ENCODE data around the gene EFCAB8.
"Not testable (repeated sequence)": the region's sequence is repeated elsewhere in the genome, so short reads cannot be mapped to it uniquely, and the experiment has no call there.

EFCAB8 gene

DNA sequence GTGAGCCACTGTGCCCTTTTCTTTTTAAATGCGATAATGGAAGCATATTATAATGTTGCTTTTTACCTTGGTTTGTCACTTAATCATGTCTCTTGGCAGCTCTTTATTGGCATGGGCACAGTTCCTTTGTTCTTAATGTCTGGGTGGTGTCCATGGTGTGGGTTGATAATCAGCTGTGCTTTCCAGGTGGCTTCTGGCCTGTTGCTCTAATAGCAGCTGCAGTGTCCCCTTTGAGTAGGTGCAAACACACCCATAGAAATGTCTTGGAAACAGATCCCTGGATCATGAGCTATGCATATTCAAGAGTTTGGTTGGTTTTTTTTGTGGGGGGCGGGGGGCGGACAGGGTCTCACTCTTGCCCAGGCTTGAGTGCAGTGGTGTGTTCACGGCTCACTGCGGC, 29.9 kb downstream of the EFCAB8 start:
- no peak for DNase-seq

DNA sequence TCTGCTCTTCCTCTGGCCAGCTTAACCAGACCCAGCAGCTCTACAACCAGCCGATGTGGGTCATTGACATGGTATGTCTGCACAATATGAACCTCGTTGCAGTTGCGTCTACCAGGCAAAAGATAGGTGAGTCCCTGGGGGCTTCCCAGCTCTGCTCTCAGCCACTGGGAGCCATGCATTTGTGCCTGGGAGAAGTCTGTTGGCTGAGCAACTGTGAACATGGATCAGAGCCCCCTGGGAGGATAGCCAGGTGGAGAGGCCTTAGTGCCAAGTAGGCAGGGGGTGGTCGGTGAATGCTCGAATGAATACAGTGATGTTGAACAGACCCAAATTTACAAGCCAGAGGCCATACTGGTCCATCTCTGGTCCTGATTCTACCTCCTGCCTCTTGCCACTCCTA, 30.6 kb downstream of the EFCAB8 start:
- DNase-seq = no peak

DNA sequence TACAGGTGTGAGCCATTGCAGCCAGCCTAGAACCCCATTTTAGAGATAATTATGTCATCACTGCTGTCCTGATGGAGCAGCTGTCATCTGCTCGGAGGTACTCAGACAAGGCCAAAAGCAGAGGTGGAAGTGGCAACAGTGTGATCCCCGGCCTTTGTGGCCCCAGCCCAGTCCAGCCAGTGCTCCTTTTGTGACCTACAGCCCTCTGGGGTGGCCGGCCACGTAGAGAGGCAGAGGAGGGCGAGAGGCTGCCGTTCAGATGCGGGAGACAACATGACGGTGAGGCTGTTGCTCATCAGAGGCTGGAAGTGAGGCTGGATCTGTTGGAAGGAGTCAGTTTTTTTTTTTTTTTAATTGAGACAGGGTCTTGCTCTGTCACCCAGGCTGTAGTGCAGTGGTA, 32.8 kb downstream of the EFCAB8 start:
- DNase-seq = no peak

DNA sequence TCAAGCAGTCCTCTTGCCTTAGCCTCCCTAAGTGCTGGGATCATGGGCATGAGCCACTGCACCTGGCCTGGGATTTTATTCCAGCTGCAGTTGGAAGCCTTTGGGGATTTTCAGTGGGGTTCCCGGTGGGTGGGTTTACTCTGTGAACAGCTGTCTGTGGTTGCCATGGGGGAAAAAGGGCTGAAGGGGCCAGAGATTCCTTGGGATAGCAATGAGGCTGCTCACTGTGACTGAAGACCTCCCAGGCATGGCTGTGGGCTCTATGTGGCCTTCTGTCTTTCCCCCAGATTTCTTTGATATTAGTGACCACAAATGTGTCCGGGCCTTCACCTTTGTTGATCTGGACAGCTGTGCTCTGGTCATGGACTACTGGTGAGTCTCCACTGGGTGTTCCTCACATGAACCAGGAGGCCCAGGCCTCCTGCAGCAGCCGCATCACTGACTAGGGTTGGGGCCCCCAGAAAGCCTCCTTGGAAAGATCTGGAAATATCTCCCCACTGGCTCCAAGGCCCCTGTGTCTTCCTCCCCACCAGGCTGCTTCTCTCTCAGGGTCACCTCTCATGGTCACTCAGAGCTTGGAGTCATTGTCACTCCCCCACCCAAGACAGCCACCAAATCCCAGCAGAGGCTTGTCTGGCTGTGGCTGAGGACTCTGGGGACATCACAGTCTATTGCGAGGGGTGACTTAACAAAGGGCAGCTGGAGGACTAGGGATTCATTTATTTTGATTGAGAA, 33.4 kb downstream of the EFCAB8 start:
- DNase-seq = no peak

DNA sequence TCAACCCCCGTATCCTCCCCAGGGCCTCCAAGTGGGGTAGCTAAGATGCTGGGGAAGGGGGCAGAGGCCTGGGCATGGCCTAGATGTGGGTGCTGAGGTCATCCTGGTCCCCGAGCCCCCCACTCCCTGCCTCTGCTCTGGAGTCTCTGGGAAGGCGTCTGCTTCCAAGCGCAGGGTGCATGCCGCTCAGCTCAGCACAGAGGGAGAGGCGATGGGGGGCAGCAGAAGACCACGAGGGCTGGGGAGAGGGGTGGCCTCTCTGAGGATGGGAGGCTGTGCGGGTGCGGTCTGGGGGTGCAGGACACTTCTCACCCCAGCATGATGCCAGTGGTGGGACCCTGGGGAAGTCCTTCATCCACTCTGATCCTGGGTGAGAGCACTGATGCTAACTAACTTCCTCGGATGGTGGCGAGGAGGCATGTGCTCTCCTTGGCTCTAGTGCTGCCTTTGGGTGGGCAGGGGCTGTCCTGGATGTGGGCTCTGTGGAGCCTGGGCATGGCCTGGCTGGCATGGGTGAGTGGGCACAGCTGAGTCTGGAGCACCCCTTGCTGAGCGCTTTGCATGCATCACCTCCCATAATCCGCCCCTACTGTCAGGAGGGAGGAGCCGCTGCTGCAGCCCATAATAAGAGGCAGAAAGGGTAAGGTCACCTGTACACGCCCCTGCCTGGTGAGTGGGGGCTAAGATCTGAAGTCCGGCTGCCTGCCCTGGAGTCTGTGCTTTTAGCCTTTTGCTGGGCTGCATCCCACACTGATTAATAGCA, 34.7 kb downstream of the EFCAB8 start:
- no peak for DNase-seq

DNA sequence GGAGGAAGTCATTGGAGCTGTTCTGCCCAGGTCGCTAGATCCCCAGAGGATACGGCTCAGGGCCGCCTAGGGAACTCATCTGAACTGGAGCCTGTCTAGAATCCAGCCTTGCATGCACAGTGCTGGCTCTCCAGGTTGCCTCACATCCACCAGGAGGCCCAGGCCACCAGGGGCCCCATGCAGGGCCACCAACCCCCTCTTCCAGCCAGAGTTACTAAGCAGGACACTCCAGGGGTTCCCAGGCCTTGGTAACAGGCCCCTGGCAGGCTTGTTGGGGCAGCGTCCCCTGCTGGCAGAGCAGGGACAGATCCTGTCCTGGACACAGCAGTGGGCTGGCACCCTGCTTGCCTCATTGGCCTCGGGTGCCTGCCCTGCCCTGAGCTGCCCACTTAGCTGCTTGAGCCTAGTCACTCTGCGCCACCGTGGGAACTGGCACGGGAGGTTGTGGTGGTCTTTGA, 35.3 kb downstream of the EFCAB8 start:
- peak; percentile 46 for DNase-seq

DNA sequence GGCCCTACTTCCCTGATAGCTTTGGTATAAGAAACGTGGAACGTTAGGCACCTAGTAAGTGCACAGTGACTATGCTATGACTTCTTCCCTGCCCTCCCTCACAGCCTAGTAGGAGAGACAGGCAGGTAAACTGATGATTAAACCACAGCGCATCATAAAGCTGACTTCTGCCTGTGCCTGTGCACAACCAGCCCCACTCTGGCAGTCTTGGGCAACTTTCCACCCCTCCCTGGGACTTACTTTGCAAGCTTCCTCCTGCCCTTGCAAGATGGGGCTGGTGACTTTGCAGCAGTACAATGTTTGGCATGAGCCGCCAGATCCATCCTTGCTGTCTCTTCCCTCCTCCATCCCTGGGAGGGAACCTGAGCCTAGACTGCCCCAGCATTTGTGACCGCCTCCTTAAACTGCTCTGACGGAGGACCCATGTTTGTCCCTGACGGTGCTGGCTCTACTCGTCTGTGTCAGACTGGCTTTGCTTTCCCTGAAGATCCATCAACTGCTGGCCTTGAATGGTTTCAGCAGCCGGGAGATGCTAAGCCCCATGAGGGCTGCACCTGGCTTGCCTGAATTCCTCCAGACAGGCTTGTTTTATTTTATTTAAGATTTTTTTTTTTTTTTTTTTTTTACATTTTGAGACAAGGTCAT, 36.1 kb downstream of the EFCAB8 start:
- DNase-seq = no peak

DNA sequence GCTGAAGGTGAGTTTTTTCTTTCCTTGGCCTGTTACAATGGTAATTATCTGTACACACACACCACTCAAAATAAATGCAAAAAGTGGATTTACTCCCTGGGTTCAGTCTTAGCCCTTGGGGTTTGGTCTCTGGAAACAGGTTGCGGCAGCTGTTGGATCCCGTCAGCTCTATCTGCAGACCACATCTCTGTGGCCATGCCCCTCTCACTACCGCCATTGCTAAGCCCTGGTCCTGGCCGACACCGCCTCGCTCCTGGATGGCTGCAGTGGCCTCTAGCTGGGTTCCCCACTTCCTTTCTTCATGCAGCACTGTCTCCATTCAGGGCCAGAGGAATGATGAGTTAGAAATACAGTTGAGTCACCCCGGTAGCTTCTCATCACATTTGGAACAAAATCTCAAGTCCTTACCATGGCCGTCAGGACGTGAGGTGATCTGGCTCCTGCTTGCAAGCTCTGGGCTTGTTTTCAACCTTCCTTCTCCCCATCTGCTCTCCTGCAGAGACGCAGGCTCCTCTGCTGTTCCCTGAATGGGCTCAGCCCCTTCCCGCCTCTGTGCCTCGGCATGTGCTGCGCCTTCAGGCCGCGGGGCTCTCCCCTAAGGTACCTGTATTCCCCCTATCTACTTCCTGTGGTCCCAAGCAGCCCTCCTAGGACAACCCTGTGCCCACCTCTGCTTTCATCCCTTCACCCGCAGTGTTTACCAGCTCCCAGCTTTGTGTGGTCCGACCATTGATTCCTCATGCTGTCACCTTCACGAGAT, 38.0 kb downstream of the EFCAB8 start:
- peak; percentile 29 for DNase-seq

DNA sequence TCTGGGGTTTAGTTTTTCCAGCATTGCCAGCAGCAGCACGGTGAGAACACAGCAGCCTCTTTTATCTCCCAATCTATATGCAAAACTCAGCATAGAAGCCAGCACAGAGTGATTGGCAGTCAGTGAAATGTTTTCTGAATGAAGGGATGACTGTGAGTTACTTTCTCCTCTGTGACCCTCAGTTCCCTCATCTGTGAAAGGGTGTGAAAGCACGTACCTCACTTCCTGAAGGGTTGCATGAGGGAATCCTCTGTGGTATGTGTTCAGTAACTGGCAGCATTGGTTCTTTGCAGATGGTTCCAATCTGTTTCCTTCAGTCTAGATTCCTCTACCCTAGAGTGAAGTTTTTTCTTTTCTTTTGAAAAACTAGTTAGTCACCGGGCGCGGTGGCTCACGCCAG, 40.0 kb downstream of the EFCAB8 start:
- no peak for DNase-seq

DNA sequence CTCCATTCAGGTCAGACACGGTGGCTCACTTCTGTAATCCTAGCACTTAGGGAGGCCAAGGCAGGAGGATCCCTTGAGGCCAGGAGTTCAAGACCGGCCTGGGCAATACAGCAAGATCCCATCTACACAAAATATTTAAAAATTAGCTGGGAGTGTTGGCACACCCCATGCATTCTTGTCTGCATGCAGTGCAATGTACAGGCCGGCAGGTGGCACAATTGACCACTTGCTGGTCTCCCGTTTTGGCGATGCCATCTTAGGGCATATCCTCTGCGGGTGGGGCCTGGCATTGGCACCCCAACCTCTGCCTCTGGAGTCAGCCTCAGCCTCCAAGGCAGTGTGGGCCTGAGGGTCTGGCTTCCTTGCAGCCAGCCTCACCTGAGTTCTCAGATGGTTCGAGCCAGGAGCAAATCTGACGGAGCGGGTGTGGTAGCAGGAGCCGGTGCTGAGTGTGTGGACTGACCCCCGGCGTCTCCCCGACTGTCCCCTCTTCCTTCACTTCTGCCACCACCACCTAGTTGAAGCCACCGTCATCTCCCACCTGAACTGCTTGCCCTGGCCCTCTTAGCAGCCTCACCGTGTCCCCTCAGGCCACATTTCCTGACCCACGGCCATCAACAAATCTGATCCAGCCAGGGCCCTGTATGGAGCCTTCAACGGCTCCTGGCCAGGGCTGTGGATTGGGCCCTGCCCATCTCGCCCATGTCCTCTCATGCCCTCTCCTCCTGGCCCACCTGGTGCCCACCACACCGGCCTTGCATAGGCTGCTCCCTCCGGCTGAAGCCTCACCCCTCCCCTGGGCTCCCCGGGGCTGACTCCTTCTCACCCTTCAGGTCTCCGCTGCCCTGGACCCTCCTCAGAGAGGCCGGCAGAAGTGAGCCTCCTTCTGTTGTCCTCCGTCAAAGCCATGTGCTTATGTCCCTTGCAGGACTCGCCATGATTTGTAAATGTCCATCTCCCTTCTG, 44.0 kb downstream of the EFCAB8 start:
- peak; percentile 78 for DNase-seq

DNA sequence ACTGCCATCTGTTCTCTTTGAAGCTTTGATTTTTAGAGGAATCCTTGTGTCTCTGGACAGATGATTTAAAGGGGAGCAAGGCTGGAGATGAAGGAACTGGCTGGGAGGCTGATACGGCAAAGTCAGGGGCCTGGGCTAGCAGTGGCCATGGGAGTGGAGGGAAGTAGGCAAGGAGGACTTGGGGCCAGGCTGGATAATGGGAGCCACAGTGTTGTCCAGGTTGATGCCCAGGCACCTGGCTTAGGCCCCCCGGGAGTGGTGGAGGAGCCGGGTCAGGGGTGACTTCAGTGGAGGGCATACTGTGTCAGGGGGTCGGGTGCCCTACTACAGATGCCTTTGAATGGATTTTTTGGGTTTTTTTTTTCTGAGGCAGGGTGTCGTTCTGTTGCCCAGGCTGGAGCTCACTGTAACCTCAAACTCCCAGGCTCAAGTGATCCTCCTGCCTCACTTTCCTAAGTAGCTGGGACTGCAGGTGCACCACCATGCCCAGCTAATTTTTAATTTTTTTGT, 45.0 kb downstream of the EFCAB8 start:
- DNase-seq = no peak

DNA sequence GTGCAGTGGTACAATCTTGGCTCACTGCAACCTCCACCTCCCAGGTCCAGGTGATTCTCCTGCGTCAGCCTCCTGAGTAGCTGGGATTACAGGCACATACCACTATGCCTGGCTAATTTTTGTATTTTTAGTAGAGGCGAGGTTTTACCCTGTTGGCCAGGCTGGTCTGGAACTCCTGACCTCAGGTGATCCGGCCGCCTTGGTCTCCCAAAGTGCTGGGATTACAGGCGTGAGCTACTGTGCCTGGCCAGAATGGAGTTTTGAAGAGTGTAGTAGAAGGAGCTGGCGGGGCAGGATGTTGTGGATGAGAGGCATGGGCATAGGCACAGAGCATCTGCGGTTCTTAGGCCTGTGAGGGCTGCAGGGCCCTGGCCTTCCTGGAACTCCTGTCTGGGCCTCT, 46.0 kb downstream of the EFCAB8 start:
- DNase-seq = not testable (repeated sequence)

DNA sequence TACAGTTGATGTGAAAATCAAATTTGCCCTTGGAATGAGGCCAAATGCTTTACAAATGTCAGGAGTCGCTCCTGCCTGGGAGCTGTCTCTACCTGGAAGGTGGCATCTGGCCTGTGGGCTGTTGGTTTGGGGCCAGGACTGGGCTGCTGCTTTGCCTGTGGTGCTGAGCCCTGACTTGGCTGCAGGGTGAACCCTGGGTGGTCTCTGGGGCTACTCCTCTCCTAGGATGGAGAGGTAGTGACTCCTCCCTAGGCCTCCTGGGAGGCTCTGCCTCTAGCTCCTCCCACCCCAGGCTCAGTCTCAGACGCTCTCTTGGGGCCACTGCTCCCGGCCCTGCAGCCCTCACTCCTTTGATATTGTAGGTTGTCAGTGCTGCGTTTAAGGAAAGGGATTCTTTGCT, 47.5 kb downstream of the EFCAB8 start:
- peak; percentile 20 for DNase-seq

DNA sequence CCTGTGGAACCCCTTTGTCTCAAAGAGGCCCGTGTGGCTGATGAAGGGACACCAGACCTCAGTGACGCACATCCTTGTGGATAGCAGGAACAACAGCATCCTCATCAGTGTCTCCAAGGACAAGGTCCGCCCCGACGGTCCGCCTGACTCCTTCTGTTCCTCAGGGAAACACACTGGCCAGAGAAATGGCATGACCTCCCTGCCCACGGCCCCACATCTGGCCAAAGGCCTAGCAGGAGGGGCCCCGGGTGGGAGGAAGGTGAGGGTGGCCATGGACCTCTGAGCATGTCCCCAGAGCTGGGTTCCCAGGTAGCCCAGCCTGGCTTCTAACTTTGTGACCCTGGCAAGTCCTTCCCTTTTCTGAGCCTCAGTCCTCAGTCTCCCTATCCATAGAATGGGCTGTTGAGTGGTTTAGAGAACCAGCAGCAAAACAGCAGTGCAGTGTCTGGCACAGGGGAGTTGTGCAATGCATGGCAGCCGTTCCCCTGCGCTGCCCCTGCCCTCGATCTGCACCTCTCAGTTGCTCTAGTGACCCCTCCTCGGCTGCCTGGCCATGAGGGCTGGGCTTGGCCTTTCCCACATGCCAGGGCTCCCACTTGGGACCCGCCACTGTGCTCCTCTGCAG, 48.3 kb downstream of the EFCAB8 start:
- DNase-seq = no peak

DNA sequence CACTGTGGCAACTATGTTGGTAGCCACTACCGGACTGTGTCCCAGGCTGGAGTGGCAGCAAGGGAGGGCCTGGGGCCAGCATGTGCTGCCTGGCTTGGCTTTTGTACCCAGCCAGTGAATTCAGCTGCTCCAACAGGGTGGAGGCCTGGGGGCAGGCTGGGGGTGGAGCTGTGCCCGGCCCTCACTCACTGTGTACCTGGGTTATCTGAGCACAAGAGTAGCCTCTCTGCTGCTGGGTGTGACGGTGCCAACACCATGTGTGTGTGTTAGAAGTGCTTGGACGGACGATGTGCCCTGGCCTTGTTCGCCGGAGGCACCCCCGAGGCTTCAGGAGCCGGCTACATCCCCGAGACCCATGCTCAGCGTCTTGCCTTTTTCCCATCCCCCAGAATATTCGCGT, 49.2 kb downstream of the EFCAB8 start:
- no peak for DNase-seq

DNA sequence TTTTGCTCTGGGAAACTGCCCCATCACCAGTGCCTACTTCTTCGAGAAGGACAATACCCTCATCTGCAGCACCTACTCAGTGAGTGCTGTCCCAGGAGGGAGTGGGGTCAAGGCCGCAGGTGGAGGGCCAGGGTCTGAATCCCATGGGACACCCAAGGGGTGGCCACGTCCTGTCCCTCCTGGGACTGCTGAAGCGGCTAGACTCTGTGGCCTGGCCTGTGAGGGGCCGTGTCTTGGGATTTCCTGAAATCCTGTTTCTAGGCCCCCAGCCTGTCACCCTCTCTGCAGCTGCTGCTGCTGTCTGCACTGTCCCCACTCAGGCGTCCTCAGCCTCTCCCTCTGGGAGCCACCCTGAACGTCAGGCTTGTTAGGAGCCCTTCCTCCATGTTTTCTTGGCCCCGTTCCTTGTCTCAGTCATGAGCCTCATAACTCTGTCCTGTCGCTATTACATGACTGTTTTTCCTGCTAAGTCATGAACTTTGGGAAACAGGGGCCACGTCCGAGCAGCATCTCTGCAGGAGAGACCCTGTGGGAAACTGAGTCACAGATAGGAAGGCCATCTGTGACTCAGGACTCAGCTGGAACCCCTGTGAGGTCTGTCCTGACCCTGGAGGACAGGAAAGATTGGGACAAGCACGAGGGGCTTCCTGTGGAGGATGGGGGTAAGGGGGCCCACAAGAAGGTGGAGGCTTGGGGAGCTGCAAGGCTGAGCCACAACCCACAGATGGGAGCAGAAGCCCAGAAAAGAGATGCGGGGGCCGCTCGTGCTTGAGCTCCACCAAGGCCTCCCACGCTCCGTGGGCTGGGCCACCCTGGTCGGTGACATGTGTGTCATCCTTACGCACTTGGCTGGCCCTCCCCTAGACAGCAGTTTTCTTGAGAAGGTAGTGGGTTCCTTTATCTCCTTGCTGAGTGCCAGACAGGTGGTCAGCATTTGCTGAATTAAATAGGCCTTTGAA, 49.9 kb downstream of the EFCAB8 start:
- DNase-seq = no peak

DNA sequence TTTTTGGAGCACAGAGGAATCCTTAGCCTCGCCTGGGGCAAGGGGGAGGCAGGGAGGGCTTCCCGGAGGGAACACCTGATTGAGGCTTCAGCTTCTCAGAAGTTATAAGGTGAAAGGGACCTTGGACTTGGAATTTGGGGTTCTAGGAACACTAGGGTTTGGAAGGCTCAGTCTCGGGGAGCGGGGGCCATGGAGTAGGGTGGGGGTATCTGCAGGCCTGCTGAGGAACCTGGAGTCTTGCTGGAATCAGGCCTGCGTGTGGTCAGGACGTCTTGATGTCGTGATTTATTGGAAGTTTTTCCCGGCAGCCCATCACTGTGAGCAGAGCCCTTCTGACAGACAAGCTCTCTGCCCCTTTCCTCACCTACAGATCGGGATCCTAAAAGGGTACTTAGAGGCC, 50.7 kb downstream of the EFCAB8 start:
- DNase-seq = no peak

DNA sequence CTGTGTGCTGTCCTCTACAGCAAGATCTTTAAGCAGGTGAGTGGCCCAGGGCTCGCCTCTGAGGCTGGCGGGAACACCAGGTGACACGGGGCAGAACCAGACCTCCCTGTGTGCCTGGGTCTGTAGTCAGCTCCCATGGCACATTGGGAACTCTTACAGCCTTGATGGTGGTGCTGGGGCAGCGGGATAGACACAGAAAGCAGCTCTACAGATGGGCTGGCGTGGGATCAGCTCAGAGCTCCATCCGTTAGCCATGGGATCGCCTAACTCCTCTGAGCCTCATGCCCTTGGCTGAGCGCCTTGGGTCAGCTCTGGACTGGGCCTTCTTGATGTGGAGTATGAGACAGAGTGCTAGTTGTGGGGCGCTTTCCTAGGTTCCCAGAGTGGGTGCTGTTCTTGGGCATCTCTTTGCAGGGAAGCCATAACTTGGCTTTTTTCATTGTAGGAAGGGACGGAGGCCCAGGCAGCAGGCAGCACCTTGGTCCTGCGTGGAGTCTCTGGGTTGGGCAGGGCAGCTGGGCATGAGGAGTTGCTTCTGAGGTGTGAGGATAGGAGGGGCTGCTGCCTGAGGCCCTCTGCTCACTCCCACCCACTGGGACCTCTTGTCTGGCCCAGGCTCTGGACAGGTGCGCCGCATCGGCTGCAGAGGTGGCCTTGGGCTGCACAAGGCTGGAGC, 51.3 kb downstream of the EFCAB8 start:
- DNase-seq = no peak

DNA sequence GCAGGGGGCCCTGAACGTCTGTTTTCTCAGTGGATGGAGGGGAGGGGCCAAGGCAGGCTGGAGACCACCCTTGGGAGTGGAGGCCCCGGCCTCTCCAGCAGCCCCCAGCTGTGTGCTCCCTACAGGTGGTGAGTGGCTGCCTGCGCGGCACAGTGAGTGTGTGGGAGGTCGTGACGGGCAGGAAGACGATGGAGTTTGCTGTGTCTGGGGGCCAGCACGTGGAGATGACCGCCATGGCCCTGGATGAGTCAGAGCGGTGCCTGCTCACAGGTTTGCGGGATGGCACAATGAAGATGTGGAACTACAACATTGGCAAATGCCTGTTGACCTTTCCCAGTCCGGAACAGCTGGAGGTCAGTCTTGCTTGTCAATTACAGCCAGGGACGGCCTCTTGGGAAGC, 52.6 kb downstream of the EFCAB8 start:
- DNase-seq = no peak

Measured in NCI-H82 (cell line).